Right renal pelvis (tissue), 4 donors: ENCODE results near the gene CCL5. TPM values are rescaled to one million over a fixed set of nuclear protein-coding genes. Genes with fewer than 3 reads are reported as not detected.
"Not testable (repeated sequence)": the region's sequence is repeated elsewhere in the genome, so short reads cannot be mapped to it uniquely, and the experiment has no call there.

Source experiments
- DNase-seq, 4 donors: peaks; one replicate each; pipeline ENCODE4 v3.0.0-alpha.2; 2013; ENCODE audit warnings: low read depth in 4 of 4, low spot score in 3 of 4, missing footprints in 1 of 4
- polyA plus RNA-seq, 4 donors: library from polyadenylated mRNA; unstranded; fragments of 120-200 nt; gene quantifications; one replicate each; pipeline ENCODE4 v1.2.1, GENCODE V29; 2013; ENCODE audit not compliant: insufficient read length in 4 of 4

Gene CCL5
- polyA plus RNA-seq, 4 donors = 1.00 to 2.1 (median 1.5) TPM

GRCh38 chr17:35900280-35900679 is 20.1 kb upstream of the CCL5 start:
- DNase-seq = no peak

- no peak for DNase-seq
Observed at GRCh38 chr17:35898283-35899070, 18.3 kb upstream of the CCL5 start.

GRCh38 chr17:35897772-35898171 is 17.6 kb upstream of the CCL5 start:
- not testable (repeated sequence) for DNase-seq

- no peak for DNase-seq
Observed at GRCh38 chr17:35895636-35896587, 15.8 kb upstream of the CCL5 start.

GRCh38 chr17:35894206-35894605 is 14.0 kb upstream of the CCL5 start:
- no peak for DNase-seq

GRCh38 chr17:35893751-35894150 is 13.6 kb upstream of the CCL5 start:
- no peak for DNase-seq

GRCh38 chr17:35892091-35893035 is 12.2 kb upstream of the CCL5 start:
- no peak for DNase-seq

GRCh38 chr17:35891269-35891668 is 11.1 kb upstream of the CCL5 start:
- DNase-seq = no peak

- no peak for DNase-seq
Observed at GRCh38 chr17:35890774-35891155, 10.6 kb upstream of the CCL5 start.

- peak; percentile 31 to 63 (median 54) for DNase-seq
Observed at GRCh38 chr17:35889818-35890773, 9.9 kb upstream of the CCL5 start.

- no peak for DNase-seq
Observed at GRCh38 chr17:35889241-35889640, 9.1 kb upstream of the CCL5 start.

GRCh38 chr17:35878361-35878760 is 1.8 kb downstream of the CCL5 start:
- DNase-seq = no peak

- DNase-seq = no peak
Observed at GRCh38 chr17:35877345-35878029, 2.7 kb downstream of the CCL5 start.

GRCh38 chr17:35876534-35876933 is 3.6 kb downstream of the CCL5 start:
- DNase-seq = no peak

GRCh38 chr17:35875800-35876139 is 4.4 kb downstream of the CCL5 start:
- no peak for DNase-seq

- DNase-seq = no peak
Observed at GRCh38 chr17:35875072-35875799, 4.9 kb downstream of the CCL5 start.

GRCh38 chr17:35872196-35872980 is 7.8 kb downstream of the CCL5 start:
- no peak for DNase-seq
